Right renal cortex interstitium (tissue), 3 donors: ENCODE data around the gene FSCN2. TPM values are rescaled to one million over a fixed set of nuclear protein-coding genes. Genes with fewer than 3 reads are reported as not detected.
"Not testable (repeated sequence)": the region's sequence is repeated elsewhere in the genome, so short reads cannot be mapped to it uniquely, and the experiment has no call there.

ENCODE experiments used
- DNase-seq, 3 donors: peaks; one replicate each; pipeline ENCODE4 v3.0.0-alpha.2; 2013; ENCODE audit warnings: low read depth in 3 of 3, low spot score in 2 of 3
- polyA plus RNA-seq, 3 donors: library from polyadenylated mRNA; unstranded; fragments of 120-200 nt; gene quantifications; one replicate each; pipeline ENCODE4 v1.2.1, GENCODE V29; 2013; ENCODE audit not compliant: insufficient read length in 3 of 3

Gene FSCN2
- polyA plus RNA-seq, 3 donors: 1.00 to 1.2 (median 1.1) TPM

DNA sequence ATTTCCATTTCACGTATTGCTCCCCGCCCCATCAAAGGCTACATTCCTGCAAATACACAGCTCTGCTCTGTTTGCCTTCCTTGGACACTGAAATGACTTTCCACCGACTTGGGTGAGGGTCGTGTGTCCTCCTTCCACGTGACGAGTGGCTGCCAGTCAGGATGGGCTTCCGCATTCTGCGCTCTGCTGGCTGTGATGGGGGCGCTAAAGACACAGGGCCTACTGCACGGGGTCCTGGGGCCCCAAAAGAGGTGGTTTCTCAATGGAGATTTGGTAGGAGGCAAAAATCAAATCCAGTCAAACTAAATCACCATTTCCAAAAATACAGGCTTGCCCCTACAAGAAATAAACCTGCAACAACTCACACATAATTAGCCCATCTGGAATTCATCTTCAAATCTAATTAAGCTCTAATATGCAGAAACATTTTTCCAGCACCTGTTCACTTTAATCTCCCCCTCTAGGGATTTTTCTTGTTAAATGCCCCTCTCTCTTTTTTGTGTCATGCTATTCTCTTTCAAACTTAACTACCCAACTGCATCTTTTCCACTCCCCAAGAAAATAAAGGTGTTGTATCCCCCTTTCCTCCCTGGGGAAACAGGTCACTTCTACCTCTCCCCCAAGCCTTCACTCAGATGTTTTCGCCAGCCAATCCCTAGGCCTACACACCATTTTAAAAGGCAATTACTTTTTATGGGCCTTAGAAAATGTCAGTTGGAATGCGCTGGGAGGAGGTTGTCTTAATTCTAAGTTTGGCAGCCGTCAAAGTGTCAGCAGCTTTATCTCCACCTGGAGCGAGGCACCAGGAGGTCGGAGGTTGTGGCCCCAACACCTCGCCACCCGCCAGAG, 45.8 kb downstream of the FSCN2 start:
- no peak for DNase-seq

DNA sequence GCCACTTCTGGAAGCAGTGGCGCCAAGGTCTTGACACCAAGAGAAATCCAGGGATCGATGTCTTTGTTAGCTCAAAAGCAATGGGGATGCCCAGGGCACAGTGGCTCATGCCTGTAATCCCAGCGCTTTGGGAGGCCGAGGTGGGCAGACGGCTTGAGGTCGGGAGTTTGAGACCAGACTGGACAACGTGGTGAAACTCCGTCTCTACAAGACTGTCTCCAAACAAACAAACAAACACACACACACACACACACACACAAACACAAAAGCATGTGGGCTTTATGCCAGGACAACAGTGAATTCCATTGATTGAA, 46.4 kb downstream of the FSCN2 start:
- DNase-seq: no peak

DNA sequence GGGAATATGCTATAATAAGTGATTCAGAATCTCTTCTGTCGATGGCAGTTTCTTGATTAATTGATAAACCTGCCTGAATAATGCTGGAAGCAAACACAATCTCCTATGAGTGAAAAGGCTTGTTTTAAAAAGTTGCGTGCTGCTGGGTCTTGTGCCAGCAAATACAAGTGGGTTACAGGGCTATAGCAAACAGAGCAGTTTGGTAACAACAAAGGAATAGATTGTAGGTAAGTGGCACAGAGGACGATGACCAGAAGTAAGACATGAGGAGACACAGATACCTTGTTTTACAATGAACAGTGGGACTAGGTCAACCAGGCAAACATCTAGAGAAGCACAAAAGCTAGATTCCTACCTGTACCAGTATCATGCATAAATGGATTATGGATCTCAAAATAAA, 47.7 kb downstream of the FSCN2 start:
- DNase-seq: no peak

DNA sequence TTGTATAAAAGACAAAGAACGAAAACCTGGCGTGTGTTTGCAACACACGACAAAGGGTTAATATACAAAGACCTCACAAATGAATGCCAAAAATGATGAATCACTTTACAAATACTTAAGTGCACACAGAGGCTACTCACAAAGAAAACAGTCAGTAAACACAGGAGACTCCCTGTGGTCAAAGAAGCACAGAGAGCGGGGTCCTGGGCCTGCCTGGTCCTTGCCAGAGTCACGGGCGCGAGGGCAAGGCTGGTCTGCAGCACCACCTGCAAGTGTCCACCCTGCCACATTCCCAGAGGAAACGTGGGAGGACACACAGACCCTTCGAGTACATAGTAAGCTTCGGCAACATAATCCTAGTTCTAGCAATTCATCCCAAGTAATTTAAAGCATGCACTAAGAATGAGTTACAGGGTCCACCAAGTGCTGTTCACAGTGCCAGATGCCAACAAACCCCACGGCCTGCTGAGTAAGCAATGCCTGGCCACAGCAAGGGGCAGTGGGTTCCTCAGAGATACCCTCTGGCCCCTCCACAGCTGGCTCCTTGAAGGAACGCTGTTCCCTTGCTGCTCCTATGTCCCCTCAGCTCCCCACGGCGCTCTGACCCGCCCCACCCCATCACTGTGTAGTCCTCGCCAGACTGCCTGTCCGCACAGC, 48.6 kb downstream of the FSCN2 start:
- no peak for DNase-seq

DNA sequence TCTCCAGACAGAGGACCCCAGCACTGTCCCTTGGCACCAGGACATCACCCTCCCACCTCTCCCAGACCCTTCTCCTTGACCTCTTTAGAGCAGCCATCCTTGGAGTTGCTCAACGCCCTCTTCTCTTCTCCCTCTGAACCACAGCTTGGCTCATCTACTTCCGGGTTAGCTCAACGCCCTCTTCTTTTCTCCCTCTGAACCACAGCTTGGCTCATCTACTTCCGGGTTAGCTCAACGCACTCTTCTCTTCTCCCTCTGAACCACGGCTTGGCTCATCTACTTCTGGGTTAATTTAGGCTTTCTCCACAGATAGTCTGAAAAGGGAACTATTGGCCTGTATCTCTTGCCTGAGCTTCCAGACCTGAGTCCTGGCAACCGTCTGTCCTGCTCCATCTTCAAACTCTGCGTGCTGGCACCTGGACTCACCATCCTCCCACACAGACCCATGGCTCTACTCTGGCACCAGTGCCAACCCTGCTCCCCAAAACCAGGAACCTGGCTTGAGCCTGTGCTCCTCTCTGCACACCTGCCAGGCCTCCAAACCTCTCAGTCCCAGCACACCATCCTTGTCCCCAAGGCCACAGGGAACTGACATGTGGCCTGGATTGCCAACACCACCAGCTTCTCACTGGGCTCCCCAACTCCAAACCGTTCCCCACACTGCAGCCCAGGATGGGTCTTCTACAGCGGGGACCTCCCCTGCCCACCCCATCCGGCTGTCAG, 49.3 kb downstream of the FSCN2 start:
- no peak for DNase-seq

DNA sequence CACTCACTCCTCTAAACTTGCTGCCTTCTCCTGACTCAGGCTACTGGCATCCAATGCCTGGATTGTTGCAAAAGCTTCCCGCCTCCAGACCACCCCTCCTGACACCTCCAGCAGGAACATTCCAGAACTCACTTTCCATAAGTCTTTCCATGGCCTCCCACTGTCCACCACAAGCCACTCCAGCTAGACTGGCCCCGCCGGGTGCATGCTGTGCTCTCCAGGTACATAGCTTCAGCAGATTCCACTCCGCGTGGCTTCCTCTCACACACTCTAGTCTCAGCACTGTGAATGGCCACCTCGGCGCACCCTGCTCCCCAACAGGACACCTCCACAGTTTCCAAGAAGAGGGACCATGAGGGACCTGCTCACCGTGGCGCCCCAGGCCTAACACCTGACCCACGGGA, 49.9 kb downstream of the FSCN2 start:
- no peak for DNase-seq

DNA sequence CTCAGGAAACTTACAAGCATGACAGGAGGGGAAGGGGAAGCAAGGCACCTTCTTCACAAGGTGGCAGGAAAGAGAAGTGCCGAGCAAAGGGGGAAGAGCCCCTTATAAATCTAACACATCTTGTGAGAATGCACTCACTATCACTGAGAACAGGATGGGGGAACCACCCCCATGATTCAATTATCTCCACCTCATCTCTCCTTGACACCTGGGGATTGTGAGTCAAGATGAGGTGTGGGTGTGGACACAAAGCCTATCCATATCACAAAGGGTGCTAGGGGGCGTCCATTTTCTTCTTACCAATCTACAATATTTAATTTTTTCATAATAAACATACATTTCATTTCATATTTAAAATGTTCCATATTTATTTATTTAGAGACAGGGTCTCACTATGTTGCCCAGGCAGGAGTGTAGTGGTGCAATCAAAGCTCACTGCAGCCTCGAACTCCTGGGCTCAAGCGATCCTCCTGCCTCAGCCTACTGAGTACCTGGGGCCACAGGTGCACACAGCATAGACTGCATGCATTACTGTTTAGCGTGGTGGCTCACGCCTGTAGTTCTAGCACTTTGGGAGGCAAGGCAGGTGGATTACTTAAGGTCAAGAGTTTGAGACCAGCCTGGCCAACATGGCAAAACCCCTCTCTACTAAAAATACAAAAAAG, 50.5 kb downstream of the FSCN2 start:
- DNase-seq: no peak

DNA sequence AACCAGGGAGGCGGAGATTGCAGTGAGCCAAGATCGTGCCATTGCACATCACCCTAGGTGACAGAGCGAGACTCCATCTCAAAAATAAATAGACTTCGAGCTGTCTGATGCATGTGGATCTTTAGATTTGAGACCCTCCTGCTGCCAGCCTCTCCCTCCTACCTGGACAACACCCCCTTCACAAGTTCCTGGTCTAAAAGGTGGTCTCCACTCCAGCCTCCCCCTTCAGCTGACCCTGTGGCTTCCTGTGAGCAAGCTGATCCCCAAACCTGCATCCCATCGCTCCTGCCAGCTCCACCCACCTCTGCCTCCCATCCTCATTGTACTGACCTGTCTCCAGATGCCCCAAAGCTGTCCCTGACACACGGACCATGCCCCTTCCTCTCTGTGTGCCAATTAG, 51.1 kb downstream of the FSCN2 start:
- no peak for DNase-seq

DNA sequence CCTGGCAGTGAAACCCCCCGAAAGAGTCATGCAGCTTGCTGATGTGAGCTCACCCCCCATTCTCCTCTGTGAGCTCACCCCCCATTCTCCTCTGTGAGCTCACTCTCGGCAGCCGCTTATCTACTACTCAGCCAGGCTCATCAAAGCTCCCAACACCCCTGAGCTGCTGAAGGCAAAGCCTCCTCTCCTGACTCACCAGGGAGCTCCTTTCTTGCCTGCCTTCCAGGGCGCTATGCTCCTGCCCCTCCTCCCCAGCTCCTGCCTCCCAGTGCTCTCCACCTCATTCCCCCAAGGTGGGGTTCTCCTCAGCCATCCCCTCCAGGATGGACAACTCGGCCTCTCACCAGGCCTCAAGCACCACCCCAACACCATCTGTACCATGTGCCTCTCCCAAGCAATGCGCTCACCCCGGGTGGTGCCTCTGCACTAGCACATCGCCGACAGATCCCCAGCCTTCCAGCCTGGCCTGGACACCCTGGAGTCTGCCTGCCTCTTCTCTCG, 51.7 kb downstream of the FSCN2 start:
- no peak for DNase-seq

DNA sequence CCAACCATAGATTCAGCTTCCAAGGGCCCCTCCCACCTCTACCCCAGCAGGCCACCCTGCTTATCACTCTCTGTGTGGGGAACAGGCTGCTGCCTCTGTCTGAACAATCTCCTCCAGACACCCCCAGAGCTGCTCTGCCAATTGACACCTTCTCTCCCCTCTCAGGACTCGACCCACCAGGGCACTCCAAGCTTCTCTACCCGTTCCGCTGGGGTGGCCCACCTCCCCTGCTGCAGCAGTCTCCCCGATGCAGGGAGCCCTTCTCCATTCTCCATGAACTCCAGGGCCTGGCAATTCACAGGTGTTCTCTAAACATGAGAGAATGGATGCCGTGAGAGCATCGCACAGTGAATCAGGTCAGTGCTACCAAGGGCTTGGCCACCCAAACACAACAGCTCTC, 52.3 kb downstream of the FSCN2 start:
- DNase-seq: no peak

DNA sequence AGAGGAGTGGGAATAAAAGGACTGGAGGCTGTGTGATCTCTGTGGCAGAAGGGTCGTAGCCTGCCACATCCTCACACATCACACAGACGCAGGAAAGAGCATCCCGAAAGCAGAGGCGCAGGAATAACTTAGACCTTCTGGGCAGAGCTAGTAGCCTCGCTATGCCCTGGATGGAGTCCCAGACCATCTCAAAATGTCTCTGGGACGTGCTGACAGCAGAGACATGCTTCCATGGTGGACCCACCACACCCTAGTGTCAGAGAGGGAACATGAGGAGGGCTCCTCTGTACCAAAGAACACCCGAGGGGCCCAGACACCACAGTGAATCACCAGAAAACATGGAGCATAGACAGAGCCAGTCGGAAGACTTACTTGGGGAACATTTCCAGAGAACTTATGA, 53.6 kb downstream of the FSCN2 start:
- DNase-seq: no peak

DNA sequence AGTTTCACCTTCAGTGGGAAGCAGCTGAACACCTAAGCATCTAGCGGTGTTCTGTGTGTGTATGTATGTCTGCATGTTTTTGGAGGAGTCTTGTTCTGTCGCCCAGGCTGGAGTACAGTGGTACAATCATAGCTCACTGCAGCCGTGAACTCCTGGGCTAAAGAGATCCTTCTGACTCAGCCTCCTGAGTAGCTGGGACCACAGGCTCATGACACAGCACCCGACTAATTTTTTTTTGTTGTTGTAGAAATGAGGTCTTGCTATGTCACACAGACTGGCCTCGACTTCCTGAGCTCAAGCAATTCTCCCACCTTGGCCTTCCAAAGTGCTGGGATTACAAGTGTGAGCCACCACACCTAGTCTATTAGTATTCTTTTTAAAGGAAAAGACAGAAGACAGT, 54.2 kb downstream of the FSCN2 start:
- DNase-seq: no peak

DNA sequence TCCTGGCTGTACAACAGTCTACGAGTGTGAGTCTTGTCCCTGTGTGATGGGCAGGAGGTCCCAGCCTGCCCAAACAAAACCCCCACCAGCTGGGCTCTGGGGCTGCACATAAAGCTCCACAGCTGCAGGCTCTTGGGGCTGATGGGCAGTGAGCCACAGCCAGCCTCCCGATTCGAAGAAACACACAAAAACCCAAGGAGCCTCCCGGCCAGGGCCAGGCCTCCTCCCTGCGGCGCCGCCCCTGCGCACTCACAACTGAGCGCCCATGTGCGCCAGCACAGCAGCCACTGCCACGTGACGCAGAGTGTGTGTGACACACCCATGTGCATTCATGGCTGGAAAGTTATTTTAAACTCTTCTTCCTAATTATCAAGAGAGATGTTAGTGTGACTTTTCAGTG, 54.6 kb downstream of the FSCN2 start:
- no peak for DNase-seq

DNA sequence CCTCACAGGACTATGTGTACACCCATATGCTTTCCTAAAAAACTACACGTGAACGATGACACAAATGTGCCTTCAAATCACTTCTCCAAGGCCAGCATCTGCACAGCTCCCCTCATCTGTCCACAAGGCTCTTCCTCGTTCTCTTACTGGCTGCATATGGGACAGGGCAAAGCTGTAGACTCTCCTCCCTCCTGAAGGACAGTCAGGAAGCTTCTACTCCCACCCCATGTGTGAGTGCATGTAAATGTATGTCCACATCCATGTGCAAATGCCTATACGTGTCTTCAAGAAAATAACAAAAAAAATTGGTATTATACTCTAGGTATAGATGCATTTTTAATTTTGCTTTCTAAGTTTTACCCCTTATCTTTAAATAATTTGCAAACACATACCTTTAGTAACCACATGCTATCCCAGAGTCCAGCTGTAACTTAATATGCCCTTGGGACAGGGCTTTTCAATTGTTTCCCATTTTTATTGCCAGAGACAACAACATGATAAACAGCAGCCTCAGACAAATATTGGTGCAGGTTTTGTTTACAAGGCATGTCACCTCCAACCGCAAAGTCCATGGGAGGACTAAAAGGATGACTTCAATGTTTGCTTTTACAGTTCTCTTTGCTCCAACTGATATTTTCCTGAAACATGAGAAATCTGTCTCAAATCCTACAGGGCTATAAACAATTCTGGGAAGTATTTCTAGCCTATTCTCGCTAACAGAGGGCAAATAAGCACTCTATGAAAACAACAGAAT, 55.6 kb downstream of the FSCN2 start:
- DNase-seq: no peak

DNA sequence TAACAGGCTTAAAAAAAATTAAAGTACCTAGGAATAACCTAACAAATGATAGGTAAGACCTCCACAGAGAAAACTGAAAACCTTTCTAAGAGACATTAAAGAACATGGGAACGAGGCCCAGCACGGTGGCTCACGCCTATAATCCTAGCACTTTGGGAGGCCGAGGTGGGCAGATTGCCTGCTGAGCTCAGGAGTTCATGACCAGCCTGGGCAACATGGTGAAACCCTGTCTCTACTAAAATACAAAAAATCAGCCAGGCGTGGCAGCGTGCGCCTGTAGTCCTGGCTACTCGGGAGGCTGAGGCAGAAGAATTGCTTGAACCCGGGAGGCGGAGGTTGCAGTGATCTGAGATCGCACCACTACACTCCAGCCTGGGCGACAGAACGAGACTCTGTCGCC, 56.6 kb downstream of the FSCN2 start:
- not testable (repeated sequence) for DNase-seq

DNA sequence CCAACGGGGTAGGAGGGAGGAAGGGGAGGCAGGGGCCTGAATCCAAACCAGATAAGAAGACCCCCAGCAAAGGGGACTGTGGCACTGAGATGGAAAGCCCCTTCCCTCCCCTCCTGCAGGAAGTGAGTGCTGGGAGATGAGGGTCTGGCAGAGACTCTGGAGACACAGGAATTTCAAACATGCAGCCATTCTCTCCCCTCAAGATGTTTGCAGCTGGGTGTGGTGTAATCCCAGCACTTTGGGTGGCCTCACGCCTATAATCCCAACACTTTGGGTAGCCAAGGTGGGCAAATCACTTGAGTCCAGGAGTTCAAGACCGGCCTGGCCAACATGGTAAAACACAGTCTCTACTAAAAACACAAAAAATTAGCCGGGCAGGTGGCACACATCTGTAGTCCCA, 57.9 kb downstream of the FSCN2 start:
- no peak for DNase-seq
